Measurements from ENCODE around the gene ZDHHC8. TPM values are rescaled to one million over a fixed set of nuclear protein-coding genes. Genes with fewer than 3 reads are reported as not detected.

ZDHHC8 gene, protein sequence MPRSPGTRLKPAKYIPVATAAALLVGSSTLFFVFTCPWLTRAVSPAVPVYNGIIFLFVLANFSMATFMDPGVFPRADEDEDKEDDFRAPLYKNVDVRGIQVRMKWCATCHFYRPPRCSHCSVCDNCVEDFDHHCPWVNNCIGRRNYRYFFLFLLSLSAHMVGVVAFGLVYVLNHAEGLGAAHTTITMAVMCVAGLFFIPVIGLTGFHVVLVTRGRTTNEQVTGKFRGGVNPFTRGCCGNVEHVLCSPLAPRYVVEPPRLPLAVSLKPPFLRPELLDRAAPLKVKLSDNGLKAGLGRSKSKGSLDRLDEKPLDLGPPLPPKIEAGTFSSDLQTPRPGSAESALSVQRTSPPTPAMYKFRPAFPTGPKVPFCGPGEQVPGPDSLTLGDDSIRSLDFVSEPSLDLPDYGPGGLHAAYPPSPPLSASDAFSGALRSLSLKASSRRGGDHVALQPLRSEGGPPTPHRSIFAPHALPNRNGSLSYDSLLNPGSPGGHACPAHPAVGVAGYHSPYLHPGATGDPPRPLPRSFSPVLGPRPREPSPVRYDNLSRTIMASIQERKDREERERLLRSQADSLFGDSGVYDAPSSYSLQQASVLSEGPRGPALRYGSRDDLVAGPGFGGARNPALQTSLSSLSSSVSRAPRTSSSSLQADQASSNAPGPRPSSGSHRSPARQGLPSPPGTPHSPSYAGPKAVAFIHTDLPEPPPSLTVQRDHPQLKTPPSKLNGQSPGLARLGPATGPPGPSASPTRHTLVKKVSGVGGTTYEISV
- 10 to 100 TPM; 14.1 to 36.6 TPM for total RNA-seq

- TF ChIP-seq POLR2A (IDR thresholded peaks at IDR 0.05) (no peak), POLR2AphosphoS5 (IDR thresholded peaks at IDR 0.05) (no peak)
- TF ChIP-seq, protein P1, sequence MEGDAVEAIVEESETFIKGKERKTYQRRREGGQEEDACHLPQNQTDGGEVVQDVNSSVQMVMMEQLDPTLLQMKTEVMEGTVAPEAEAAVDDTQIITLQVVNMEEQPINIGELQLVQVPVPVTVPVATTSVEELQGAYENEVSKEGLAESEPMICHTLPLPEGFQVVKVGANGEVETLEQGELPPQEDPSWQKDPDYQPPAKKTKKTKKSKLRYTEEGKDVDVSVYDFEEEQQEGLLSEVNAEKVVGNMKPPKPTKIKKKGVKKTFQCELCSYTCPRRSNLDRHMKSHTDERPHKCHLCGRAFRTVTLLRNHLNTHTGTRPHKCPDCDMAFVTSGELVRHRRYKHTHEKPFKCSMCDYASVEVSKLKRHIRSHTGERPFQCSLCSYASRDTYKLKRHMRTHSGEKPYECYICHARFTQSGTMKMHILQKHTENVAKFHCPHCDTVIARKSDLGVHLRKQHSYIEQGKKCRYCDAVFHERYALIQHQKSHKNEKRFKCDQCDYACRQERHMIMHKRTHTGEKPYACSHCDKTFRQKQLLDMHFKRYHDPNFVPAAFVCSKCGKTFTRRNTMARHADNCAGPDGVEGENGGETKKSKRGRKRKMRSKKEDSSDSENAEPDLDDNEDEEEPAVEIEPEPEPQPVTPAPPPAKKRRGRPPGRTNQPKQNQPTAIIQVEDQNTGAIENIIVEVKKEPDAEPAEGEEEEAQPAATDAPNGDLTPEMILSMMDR (IDR thresholded peaks at IDR 0.05), result no peak
- Histone ChIP-seq H3K27me3 (replicated peaks; ENCODE audit: insufficient read depth) (no peaks in the 10 kb centered on the region), H3K4me3 (peak within 1 kb of the TSS; percentile 82 to 99), H3K9me3 (no peaks in the 10 kb centered on the region), H3K4me1 (replicated peaks) (peaks cover 9% of the 10 kb centered on the region), H3K27ac (peak within 1 kb of the TSS; percentile 79 to 90), H3K36me3 (no peaks in the 10 kb centered on the region)
- 0% methylated on average over 15 of the region's 43 CpGs for WGBS
- intact Hi-C loops (cut with DNase I), result loop anchor here (5.0 kb wide), 1 partner anchor 49 kb away; the partner anchor contains the start of gene DGCR8
- no peak for DNase-seq (ENCODE audit: low spot score)
These were observed at the start of gene ZDHHC8 for GRCh38 chr22:20131597-20131858. Gene ZDHHC8 (plus strand): TSS chr22:20131804. CDS start chr22:20131948, 144 bp downstream.

DNA sequence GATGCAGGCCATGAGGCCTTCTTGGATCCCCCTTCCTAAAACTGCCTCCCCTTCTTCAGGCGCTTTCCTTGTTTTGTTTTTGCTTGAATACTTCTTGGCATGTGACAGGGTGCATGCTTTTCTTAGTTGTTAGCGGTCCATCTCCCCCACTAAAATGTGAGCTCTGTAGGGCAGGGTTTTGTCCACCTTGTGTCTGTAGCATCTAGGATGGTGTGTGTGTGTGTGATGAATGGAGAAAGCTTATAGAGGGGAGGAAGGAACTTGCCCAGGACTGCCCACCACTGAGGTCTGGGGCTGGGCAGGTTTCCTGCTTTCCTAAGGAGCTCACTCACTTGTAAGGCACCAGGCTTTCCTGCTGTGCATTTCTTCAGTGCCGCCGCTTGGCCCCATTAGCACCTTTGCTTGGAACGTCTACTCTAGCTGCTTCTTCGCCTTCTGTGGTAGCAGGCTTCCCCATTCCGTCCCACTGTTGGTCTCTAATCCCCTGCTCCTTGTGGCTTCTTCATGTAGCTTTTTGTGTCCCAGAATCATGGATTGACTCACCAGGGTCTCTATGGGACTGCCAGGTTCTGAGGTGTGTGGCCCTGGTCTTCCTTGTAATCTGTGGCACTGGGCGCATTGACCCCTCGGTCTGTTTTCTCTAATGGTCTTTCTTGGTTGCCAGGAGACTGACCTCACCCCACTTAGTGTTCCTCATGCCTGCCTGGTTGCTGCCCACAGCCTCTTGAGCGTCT is 48.3 kb upstream of the ZDHHC8 start:
- Histone ChIP-seq H3K36me3 (peaks cover 0 to 22% of the 10 kb centered on the region in 2 donors), H3K27ac (no peak overlapping the region), H3K4me1 (replicated peaks) (peaks cover 15% of the 10 kb centered on the region), H3K9me3 (no peaks in the 10 kb centered on the region), H3K27me3 (replicated peaks; ENCODE audit: insufficient read depth) (no peaks in the 10 kb centered on the region), H3K4me3 (no peak overlapping the region)
- intact Hi-C loops (cut with DNase I), result loop anchor here (5.0 kb wide), 1 partner anchor 49 kb away; the partner anchor contains the start of gene ZDHHC8
- WGBS, result 80% methylated on average over 10 of the region's 10 CpGs
- no peak for DNase-seq (ENCODE audit: low spot score)
- TF ChIP-seq, protein P1 (IDR thresholded peaks at IDR 0.05), result no peak
- TF ChIP-seq POLR2A (IDR thresholded peaks at IDR 0.05), result no peak

DNA sequence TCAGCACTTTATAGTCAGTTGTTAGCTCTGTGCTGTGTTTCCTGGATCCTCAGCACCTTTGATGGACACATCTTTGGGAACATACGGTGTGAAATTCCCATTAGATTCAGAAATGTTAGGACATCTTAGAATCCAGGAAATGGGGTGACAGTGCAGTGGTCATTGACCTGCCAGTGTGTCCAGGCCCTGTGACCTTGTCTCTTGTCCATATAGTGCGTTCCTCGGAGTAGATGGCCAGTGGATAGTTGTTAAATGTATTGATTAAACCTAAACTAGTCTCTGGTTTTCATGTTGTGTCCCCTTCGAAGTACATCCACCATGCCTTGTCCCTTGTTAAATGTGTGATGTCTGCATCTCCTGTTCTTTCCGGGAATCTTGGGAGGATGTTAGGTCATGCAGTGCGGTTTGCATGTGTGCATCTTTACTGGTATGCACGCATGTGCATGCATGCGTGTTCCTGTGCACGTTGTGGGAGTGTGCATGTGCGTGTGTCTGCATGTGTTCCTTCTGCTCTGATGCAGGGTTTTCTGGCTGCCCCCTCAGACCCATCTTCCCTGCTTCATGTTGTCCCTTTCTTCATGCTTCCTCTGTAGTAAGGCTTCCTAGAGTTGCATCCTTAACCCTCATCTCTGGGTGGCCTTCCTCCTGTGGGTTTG is 47.6 kb upstream of the ZDHHC8 start:
- intact Hi-C loops (cut with DNase I), result loop anchor here (5.0 kb wide), 1 partner anchor 48 kb away; the partner anchor contains the start of gene ZDHHC8
- Histone ChIP-seq H3K4me3 (no peak overlapping the region), H3K4me1 (replicated peaks) (peaks cover 15% of the 10 kb centered on the region), H3K27me3 (replicated peaks; ENCODE audit: insufficient read depth) (no peaks in the 10 kb centered on the region), H3K36me3 (peaks cover 0 to 26% of the 10 kb centered on the region in 2 donors), H3K27ac (no peak overlapping the region), H3K9me3 (no peaks in the 10 kb centered on the region)
- no peak for DNase-seq (ENCODE audit: low spot score)
- 83% methylated on average over 10 of the region's 10 CpGs for WGBS
- TF ChIP-seq, protein P1 (IDR thresholded peaks at IDR 0.05), result no peak
- TF ChIP-seq POLR2A (IDR thresholded peaks at IDR 0.05), result no peak
- no peak for TF ChIP-seq POLR2AphosphoS5 (IDR thresholded peaks at IDR 0.05)

- WGBS, result 75% methylated on average over 23 of the region's 23 CpGs
- no peak for TF ChIP-seq POLR2AphosphoS5 (IDR thresholded peaks at IDR 0.05)
- TF ChIP-seq, protein P1 (IDR thresholded peaks at IDR 0.05), result no peak
- TF ChIP-seq POLR2A (IDR thresholded peaks at IDR 0.05), result no peak
- Histone ChIP-seq H3K4me1 (replicated peaks) (peaks cover 15% of the 10 kb centered on the region), H3K4me3 (no peak overlapping the region), H3K27me3 (replicated peaks; ENCODE audit: insufficient read depth) (no peaks in the 10 kb centered on the region), H3K27ac (no peak overlapping the region), H3K36me3 (peaks cover 2 to 33% of the 10 kb centered on the region in 2 donors), H3K9me3 (no peaks in the 10 kb centered on the region)
- no peak for DNase-seq (ENCODE audit: low spot score)
- intact Hi-C loops (cut with DNase I), result loop anchor here (5.0 kb wide), 1 partner anchor 48 kb away; the partner anchor contains the start of gene ZDHHC8
These were observed 46.8 kb upstream of the ZDHHC8 start for GRCh38 chr22:20084547-20085413.
